ENCODE measurements around the gene LIN7A. TPM values are rescaled to one million over a fixed set of nuclear protein-coding genes. Genes with fewer than 3 reads are reported as not detected.

Gene LIN7A
- total and polyA plus RNA-seq, 2 of the 4 experiments (the other 2 are of a cell fraction), result 10.8 to 24.7 TPM

DNA sequence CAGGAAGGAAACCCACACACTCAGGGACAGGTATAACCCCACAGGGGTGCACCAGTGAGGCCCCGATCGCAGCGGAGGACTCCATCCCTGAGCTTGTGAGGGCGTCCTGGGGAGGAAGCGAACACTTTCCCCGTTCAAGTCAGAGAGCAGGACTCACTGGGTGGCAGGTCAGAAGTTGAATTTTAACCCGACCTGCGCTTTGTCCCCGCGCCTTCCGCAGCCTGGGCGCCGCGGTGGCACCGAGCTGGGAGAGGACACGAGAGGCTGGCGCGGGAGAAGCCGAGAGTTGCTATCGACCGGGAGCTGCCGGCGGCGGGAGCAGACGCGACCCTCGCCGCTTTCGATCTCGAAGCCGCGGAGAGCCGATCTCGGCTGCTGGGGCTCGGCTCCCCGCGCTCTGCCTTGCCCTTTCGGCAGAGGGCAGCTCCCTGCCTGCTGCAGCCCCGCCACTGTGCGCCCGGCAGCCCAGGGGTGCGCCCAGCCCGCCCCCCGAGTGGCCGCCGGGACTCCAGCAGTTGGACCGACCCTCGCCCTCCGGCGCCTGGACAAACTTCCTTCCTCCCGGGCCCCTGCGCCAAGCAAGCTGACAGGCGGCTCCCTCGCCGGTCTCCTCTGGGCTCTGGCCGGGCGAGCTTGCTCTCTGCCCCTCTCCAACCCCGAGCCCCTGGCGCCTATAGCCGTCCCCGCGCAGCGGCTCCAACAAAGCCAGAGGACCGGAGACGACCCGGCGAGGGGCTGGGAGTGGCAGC, 918 bp downstream of the LIN7A start:
- in situ Hi-C loops (cut with MboI; ENCODE audit: low sequenced_read_pairs), result loop anchor here (25.0 kb wide), 2 partner anchors 325 to 1525 kb away; no protein-coding TSS in a partner anchor
- TF ChIP-seq CHD1 (IDR thresholded peaks at IDR 0.05; ENCODE audit: low read depth, low read length) (no peak), RCOR1 (IDR thresholded peaks at IDR 0.05; ENCODE audit: insufficient replicate concordance, low read length) (no peak), RAD21 (IDR thresholded peaks at IDR 0.05; ENCODE audit: low read length) (no peak), CEBPB (IDR thresholded peaks at IDR 0.05; ENCODE audit: low read depth, low read length) (no peak), SMC3 (IDR thresholded peaks at IDR 0.05; ENCODE audit: low read depth, low read length) (no peak), MAZ (IDR thresholded peaks at IDR 0.05; ENCODE audit: borderline replicate concordance, low read depth, low read length) (no peak), RFX5 (IDR thresholded peaks at IDR 0.05; ENCODE audit: low read depth, low read length) (no peak)
- TF ChIP-seq, protein P1, sequence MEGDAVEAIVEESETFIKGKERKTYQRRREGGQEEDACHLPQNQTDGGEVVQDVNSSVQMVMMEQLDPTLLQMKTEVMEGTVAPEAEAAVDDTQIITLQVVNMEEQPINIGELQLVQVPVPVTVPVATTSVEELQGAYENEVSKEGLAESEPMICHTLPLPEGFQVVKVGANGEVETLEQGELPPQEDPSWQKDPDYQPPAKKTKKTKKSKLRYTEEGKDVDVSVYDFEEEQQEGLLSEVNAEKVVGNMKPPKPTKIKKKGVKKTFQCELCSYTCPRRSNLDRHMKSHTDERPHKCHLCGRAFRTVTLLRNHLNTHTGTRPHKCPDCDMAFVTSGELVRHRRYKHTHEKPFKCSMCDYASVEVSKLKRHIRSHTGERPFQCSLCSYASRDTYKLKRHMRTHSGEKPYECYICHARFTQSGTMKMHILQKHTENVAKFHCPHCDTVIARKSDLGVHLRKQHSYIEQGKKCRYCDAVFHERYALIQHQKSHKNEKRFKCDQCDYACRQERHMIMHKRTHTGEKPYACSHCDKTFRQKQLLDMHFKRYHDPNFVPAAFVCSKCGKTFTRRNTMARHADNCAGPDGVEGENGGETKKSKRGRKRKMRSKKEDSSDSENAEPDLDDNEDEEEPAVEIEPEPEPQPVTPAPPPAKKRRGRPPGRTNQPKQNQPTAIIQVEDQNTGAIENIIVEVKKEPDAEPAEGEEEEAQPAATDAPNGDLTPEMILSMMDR (conservative IDR thresholded peaks at IDR 0.05; ENCODE audit: low read depth, low read length), result no peak
- H3K4me2 ChIP-seq (ENCODE audit: low read depth, low read length), result peak overlapping the region; percentile 90
- H4K8ac ChIP-seq (ENCODE audit: low read depth in 2 of 2, low read length in 2 of 2), result peak overlapping the region in 1 of 2 experiments; percentile 54; a peak in 1 of 4 replicates
- H3K27me3 ChIP-seq (ENCODE audit: control insufficient read depth, insufficient read depth, low read length), result no peaks in the 10 kb centered on the region
- dilution Hi-C loops (cut with HindIII; ENCODE audit: low sequenced_read_pairs, unreplicated experiment), result no loop called here
- H2BK20ac ChIP-seq (ENCODE audit: low read depth, low read length), result peak overlapping the region; percentile 29
- H3K9me3 ChIP-seq (ENCODE audit: control insufficient read depth, insufficient read depth, low read length), result no peaks in the 10 kb centered on the region
- DNase-seq (peak; percentile 42), ATAC-seq (ENCODE audit: low read depth) (peak; percentile 81)
- no peaks in the 10 kb centered on the region for H3K9me1 ChIP-seq (ENCODE audit: insufficient read depth, low read length)
- H3K4me3 ChIP-seq (ENCODE audit: insufficient read depth, low read depth, low read length), result peak overlapping the region; percentile 98
- peaks cover 0 to 21% of the 10 kb centered on the region in 2 experiments; a peak in 2 of 4 replicates for H3K79me1 ChIP-seq (ENCODE audit: low read depth in 1 of 2, low read length in 2 of 2)
- no peak overlapping the region for H2AK5ac ChIP-seq (ENCODE audit: low read depth, low read length)
- H3K23ac ChIP-seq (ENCODE audit: low read depth, low read length), result peak overlapping the region; percentile 94
- intact Hi-C loops (cut with micrococcal nuclease), result loop anchor here (2.0 to 5.0 kb wide), 3 partner anchors 98 to 465 kb away; no protein-coding TSS in a partner anchor
- H2AFZ ChIP-seq (replicated peaks; ENCODE audit: low read length, poor library complexity), result peak overlapping the region; percentile 95
- H3K27ac ChIP-seq (ENCODE audit: insufficient read depth, low read length), result peak overlapping the region; percentile 74
- H4K91ac ChIP-seq (ENCODE audit: insufficient read depth, low read depth, low read length), result 0 out of 2 replicates have a peak overlapping the region, but pooled peaks have one; percentile 18
- H4K5ac ChIP-seq (ENCODE audit: low read depth, low read length), result 0 out of 2 replicates have a peak overlapping the region, but pooled peaks have one; percentile 24
- POLR2A ChIA-PET (ENCODE audit: unreplicated experiment), result interaction anchor here (0.5 kb wide), 1 partner anchor 1246 kb away, joined by 7 read pairs; the partner anchor contains the start of gene PAWR
- CTCF ChIA-PET, result interaction anchor here (1.0 to 1.3 kb wide), 2 partner anchors 10 to 99 kb away, joined by 3 read pairs; no protein-coding TSS in a partner anchor
- H3K56ac ChIP-seq (ENCODE audit: extremely low read depth, insufficient read depth, low read length), result peak overlapping the region; percentile 63
- H3K4me1 ChIP-seq (ENCODE audit: control insufficient read depth, insufficient read depth, low read length), result no peaks in the 10 kb centered on the region
- H3K9ac ChIP-seq (ENCODE audit: low read depth, low read length), result peak overlapping the region; percentile 82
- H2BK5ac ChIP-seq (ENCODE audit: low read depth, low read length, poor library complexity, severe bottlenecking), result peak overlapping the region; percentile 47
- WGBS, 2 experiments (ENCODE audit: extremely low coverage in 2 of 2, insufficient read length in 1 of 2), result 0% methylated on average over 17 of the region's 67 CpGs; no CpG with 5 or more reads in 1 of the 2 experiments
- H4K20me1 ChIP-seq (ENCODE audit: insufficient read depth, low read length), result no peaks in the 10 kb centered on the region
- peak overlapping the region; percentile 82 for H3K14ac ChIP-seq (replicated peaks; ENCODE audit: low read depth, low read length)
- no TSS peak for BruUV-seq (replicated peaks)
- H3K18ac ChIP-seq (ENCODE audit: low read depth, low read length), result peak overlapping the region; percentile 22; the same call in 1 of the 2 replicates
- H2BK120ac ChIP-seq (ENCODE audit: low read depth, low read length), result peak overlapping the region; percentile 78
- peak overlapping the region; percentile 26 for H2AK9ac ChIP-seq (replicated peaks; ENCODE audit: low read depth, low read length, poor library complexity)
- peak overlapping the region; percentile 84 for H3K4ac ChIP-seq (ENCODE audit: low read depth, low read length)
- no peaks in the 10 kb centered on the region for H3K36me3 ChIP-seq (ENCODE audit: control insufficient read depth, insufficient read depth, low read length)
- H2BK15ac ChIP-seq (ENCODE audit: low read depth, low read length), result no peak overlapping the region; the same call in 2 of the 3 replicates

All from IMR-90 (cell line).